H9 (cell line): ENCODE measurements around the gene VWA5A. TPM values are rescaled to one million over a fixed set of nuclear protein-coding genes. Genes with fewer than 3 reads are reported as not detected.

ENCODE experiments used
- DNase-seq: peaks from one replicate; pipeline ENCODE4 v3.0.0-alpha.2; 2017
- H2AFZ ChIP-seq: one replicate; pipeline ENCODE4 v1.6.1; 2013; ENCODE audit warnings: mild to moderate bottlenecking, low read length, control low read depth, moderate library complexity
- H2AK5ac ChIP-seq: 2 replicates; pipeline ENCODE4 v1.6.1; 2013; ENCODE audit warnings: low read length, control low read depth, mixed read lengths; ENCODE audit not compliant: insufficient read length
- H2BK120ac ChIP-seq: one replicate; pipeline ENCODE4 v1.6.1; 2013; ENCODE audit warnings: low read depth, mild to moderate bottlenecking, low read length, control low read depth, inconsistent platforms; ENCODE audit not compliant: poor library complexity, severe bottlenecking
- H2BK12ac ChIP-seq: 2 replicates; pipeline ENCODE4 v1.6.1; 2013; ENCODE audit warnings: low read length, control low read depth, mixed read lengths, low read depth; ENCODE audit not compliant: insufficient read length
- H2BK15ac ChIP-seq: 2 replicates; pipeline ENCODE4 v1.6.1; 2013; ENCODE audit warnings: low read depth, low read length, control low read depth
- H2BK20ac ChIP-seq: one replicate; pipeline ENCODE4 v1.6.1; 2013; ENCODE audit warnings: low read depth, mild to moderate bottlenecking, low read length, control low read depth, inconsistent platforms; ENCODE audit not compliant: poor library complexity, severe bottlenecking
- H2BK5ac ChIP-seq: 2 replicates; pipeline ENCODE4 v1.6.1; 2013; ENCODE audit warnings: low read length, control low read depth, mixed read lengths; ENCODE audit not compliant: insufficient read length
- H3K14ac ChIP-seq: 2 replicates; pipeline ENCODE4 v1.6.1; 2013; ENCODE audit warnings: low read length, control low read depth; ENCODE audit not compliant: insufficient read depth
- H3K18ac ChIP-seq: 2 replicates; pipeline ENCODE4 v1.6.1; 2013; ENCODE audit warnings: low read depth, mild to moderate bottlenecking, mixed read lengths, low read length, control low read depth; ENCODE audit not compliant: insufficient read length
- H3K23ac ChIP-seq: 2 replicates; pipeline ENCODE4 v1.6.1; 2013; ENCODE audit warnings: low read length, control low read depth, mixed read lengths, low read depth; ENCODE audit not compliant: insufficient read length
- H3K23me2 ChIP-seq: 2 replicates; pipeline ENCODE4 v1.6.1; 2013; ENCODE audit warnings: low read depth, mild to moderate bottlenecking, mixed read lengths, low read length, control low read depth; ENCODE audit not compliant: insufficient read length, poor library complexity, severe bottlenecking
- H3K27ac ChIP-seq: 2 replicates; pipeline ENCODE4 v1.5.1; 2013; ENCODE audit warnings: low read length, control low read depth, mixed read lengths, low read depth; ENCODE audit not compliant: insufficient read length
- H3K27me3 ChIP-seq: 2 replicates; pipeline ENCODE4 v1.6.1; 2013; ENCODE audit warnings: low read length, control low read depth, inconsistent platforms; ENCODE audit not compliant: insufficient read depth
- H3K4ac ChIP-seq: 2 replicates; pipeline ENCODE4 v1.6.1; 2013; ENCODE audit warnings: low read depth, mild to moderate bottlenecking, control low read depth, inconsistent platforms, low read length, moderate library complexity
- H3K4me1 ChIP-seq: 2 replicates; pipeline ENCODE4 v1.6.1; 2013; ENCODE audit warnings: low read length, control low read depth, inconsistent platforms; ENCODE audit not compliant: insufficient read depth
- H3K4me2 ChIP-seq: 2 replicates; pipeline ENCODE4 v1.6.1; 2013; ENCODE audit warnings: low read length, control low read depth, mixed read lengths; ENCODE audit not compliant: insufficient read length, insufficient read depth
- H3K56ac ChIP-seq: 2 replicates; pipeline ENCODE4 v1.6.1; 2013; ENCODE audit warnings: low read depth, mild to moderate bottlenecking, mixed read lengths, low read length, control low read depth; ENCODE audit not compliant: insufficient read length
- H3K79me1 ChIP-seq: 2 replicates; pipeline ENCODE4 v1.6.1; 2013; ENCODE audit warnings: low read depth, mild to moderate bottlenecking, moderate library complexity, low read length, control low read depth, inconsistent platforms; ENCODE audit not compliant: insufficient read depth, poor library complexity, severe bottlenecking
- H3K79me2 ChIP-seq: 2 replicates; pipeline ENCODE4 v1.6.1; 2013; ENCODE audit warnings: low read length, control low read depth, inconsistent platforms; ENCODE audit not compliant: insufficient read depth
- H3K9ac ChIP-seq: 2 replicates; pipeline ENCODE4 v1.6.1; 2013; ENCODE audit warnings: low read length, control low read depth, mixed read lengths; ENCODE audit not compliant: insufficient read length; ENCODE audit errors: extremely low read depth
- H3K9me3 ChIP-seq: one replicate; pipeline ENCODE4 v1.6.1; 2013; ENCODE audit warnings: low read depth, low read length, inconsistent platforms; ENCODE audit not compliant: control insufficient read depth
- H3T11ph ChIP-seq: one replicate; pipeline ENCODE4 v1.6.1; 2013; ENCODE audit warnings: mild to moderate bottlenecking, low read length, control low read depth, inconsistent platforms
- H4K20me1 ChIP-seq: one replicate; pipeline ENCODE4 v1.6.1; 2013; ENCODE audit not compliant: control insufficient read depth, insufficient read length, insufficient read depth
- H4K5ac ChIP-seq: 2 replicates; pipeline ENCODE4 v1.6.1; 2013; ENCODE audit warnings: low read depth, mild to moderate bottlenecking, mixed read lengths, low read length, control low read depth; ENCODE audit not compliant: insufficient read length
- H4K8ac ChIP-seq: replicated peaks from 2 replicates; pipeline ENCODE4 v1.6.1; 2013; ENCODE audit warnings: low read length, control low read depth, mixed read lengths, low read depth; ENCODE audit not compliant: insufficient read length
- H4K91ac ChIP-seq: 2 replicates; pipeline ENCODE4 v1.6.1; 2013; ENCODE audit warnings: low read depth, mild to moderate bottlenecking, moderate library complexity, mixed read lengths, low read length, control low read depth; ENCODE audit not compliant: insufficient read length
- H3K27ac Mint-ChIP-seq, 3 experiments: 2 replicates in 2 of 3; 3 replicates in 1 of 3; pipeline ENCODE4 v1.8.0; 2020 to 2021; ENCODE audit warnings: mixed read lengths in 3 of 3, mild to moderate bottlenecking in 1 of 3, moderate library complexity in 1 of 3
- H3K27me3 Mint-ChIP-seq: 2 replicates; pipeline ENCODE4 v1.8.0; 2021; ENCODE audit warnings: low read depth, mild to moderate bottlenecking, moderate library complexity, mixed read lengths
- H3K36me3 Mint-ChIP-seq, 3 experiments: 2 replicates in 2 of 3; 3 replicates in 1 of 3; pipeline ENCODE4 v1.8.0; 2020 to 2021; ENCODE audit warnings: low read depth in 3 of 3, mixed read lengths in 3 of 3; ENCODE audit not compliant: insufficient read depth in 1 of 3
- H3K4me1 Mint-ChIP-seq, 2 experiments: 2 replicates each; pipeline ENCODE4 v1.8.0; 2020; ENCODE audit warnings: mixed read lengths in 2 of 2
- H3K4me3 Mint-ChIP-seq, 2 experiments: 2 replicates in 1 of 2; 3 replicates in 1 of 2; pipeline ENCODE4 v1.8.0; 2020 to 2021; ENCODE audit warnings: mild to moderate bottlenecking in 2 of 2, mixed read lengths in 2 of 2, moderate library complexity in 1 of 2
- H3K9me3 Mint-ChIP-seq, 2 experiments: 2 replicates in 1 of 2; 3 replicates in 1 of 2; pipeline ENCODE4 v1.8.0; 2020; ENCODE audit warnings: mild to moderate bottlenecking in 2 of 2, mixed read lengths in 2 of 2, moderate library complexity in 1 of 2
- CTCF ChIP-seq: fragments of 200-600 bp; sonication (generic); conservative IDR thresholded peaks from 3 replicates; pipeline ENCODE4 v1.8.0; 2021; ENCODE audit warnings: antibody characterized with exemption, mild to moderate bottlenecking
- WGBS: extraction: QIAGEN DNeasy Blood & Tissue Kit; methylation state at CpG from one replicate; pipeline ENCODE4 v1.1.7; 2013; ENCODE audit warnings: missing lambda C conversion rate, low lambda C conversion rate, mixed read lengths; ENCODE audit not compliant: insufficient read length; ENCODE audit errors: extremely low coverage; 5-methylcytosine and 5-hydroxymethylcytosine counted together
- total RNA-seq: library from RNA; stranded (reverse); gene quantifications from 2 replicates; pipeline ENCODE4 v1.2.1, GENCODE V29; 2021

VWA5A gene
- total RNA-seq, 1 experiment from 2014 or later, result 15.6 TPM

- Histone ChIP-seq H3K4ac (no peak overlapping the region), H2BK15ac (no peak overlapping the region), H3K23me2 (no peaks in the 10 kb centered on the region), H4K5ac (no peak overlapping the region), H3K9ac (no peak overlapping the region), H3K14ac (no peak overlapping the region), H2AK5ac (no peak overlapping the region), H2BK20ac (no peak overlapping the region), H4K91ac (no peak overlapping the region), H3T11ph (no peak overlapping the region), H3K79me1 (no peaks in the 10 kb centered on the region), H3K23ac (no peak overlapping the region), H2BK12ac (no peak overlapping the region), H3K56ac (no peak overlapping the region), H2BK5ac (no peak overlapping the region), H3K27ac (no peak overlapping the region), H3K18ac (no peak overlapping the region), H4K20me1 (no peaks in the 10 kb centered on the region), H3K4me2 (no peak overlapping the region), H3K4me1 (no peaks in the 10 kb centered on the region), H2AFZ (no peak overlapping the region), H4K8ac (no peak overlapping the region), H3K79me2 (no peaks in the 10 kb centered on the region), H3K9me3 (no peaks in the 10 kb centered on the region), H2BK120ac (no peak overlapping the region), H3K27me3 (no peaks in the 10 kb centered on the region)
- no CpG with 5 or more reads among the region's 4 CpGs for WGBS
- no peak for DNase-seq
- Mint-ChIP-seq H3K9me3 (no peaks in the 10 kb centered on the region), H3K27me3 (peaks cover 2% of the 10 kb centered on the region; the same call in 1 of the 2 replicates), H3K27ac (no peak overlapping the region), H3K36me3 (no peaks in the 10 kb centered on the region), H3K4me1 (peaks cover 15 to 17% of the 10 kb centered on the region in 2 experiments), H3K4me3 (no peak overlapping the region)
- no peak for TF ChIP-seq CTCF
Measured at GRCh38 chr11:124068601-124069110, 46.6 kb upstream of the VWA5A start.
